Bronchial epithelial cell (primary cell): ENCODE data around the gene ZSCAN5A. TPM values are rescaled to one million over a fixed set of nuclear protein-coding genes. Genes with fewer than 3 reads are reported as not detected.

Source experiments
- DNase-seq: peaks from one replicate; pipeline ENCODE4 v3.0.0-alpha.2; 2010; ENCODE audit warnings: low read depth
- FAIRE-seq: peaks from 2 replicates; lab custom pipeline; 2011; peaks lifted over from hg19 to GRCh38; lab: Jason Lieb, UNC
- H3K27me3 ChIP-seq: 2 replicates; pipeline ENCODE4 v1.5.1; 2011; ENCODE audit warnings: low read length; ENCODE audit not compliant: control insufficient read depth, insufficient read depth
- H3K36me3 ChIP-seq: 2 replicates; pipeline ENCODE4 v1.5.1; 2011; ENCODE audit warnings: low read length; ENCODE audit not compliant: control insufficient read depth, insufficient read depth
- H3K4me3 ChIP-seq: 2 replicates; pipeline ENCODE4 v1.5.1; 2011; ENCODE audit warnings: mild to moderate bottlenecking, low read depth, low read length, control low read depth
- total RNA-seq: library from RNA; depleted of rRNA; stranded (reverse); fragments of >200 nt; gene quantifications from 2 replicates; pipeline ENCODE4 v1.2.1, GENCODE V29; 2014
- TF ChIP-seq, protein P1 (sequence below): IDR thresholded peaks from 2 replicates; pipeline ENCODE4 v1.5.1; 2011; ENCODE audit warnings: mild to moderate bottlenecking, moderate library complexity, low read length, control low read depth, inconsistent platforms; ENCODE audit not compliant: insufficient read depth, severe bottlenecking

ZSCAN5A gene
- total RNA-seq, 1 donor from 2014 or later = 5.0 TPM

DNA sequence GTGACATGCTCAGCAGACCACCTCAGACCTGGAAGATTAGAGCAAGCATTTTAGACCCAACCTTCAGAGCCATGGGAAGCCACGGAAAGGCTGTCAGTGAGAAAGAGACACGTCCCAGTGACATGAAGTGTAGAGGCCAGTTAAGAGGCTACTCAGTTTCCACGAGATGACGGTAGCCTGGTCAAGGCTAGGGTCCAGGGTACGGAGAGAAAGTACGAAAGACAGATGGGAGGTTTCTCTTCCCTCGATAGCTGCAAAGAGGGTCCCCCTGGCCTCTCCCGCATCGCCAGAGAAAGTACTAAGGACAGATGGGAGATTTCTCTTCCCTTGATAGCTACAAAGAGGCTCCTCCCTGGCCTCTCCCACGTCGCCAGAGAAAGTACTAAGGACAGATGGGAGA, 8.6 kb downstream of the ZSCAN5A start:
- H3K27me3 ChIP-seq = no peaks in the 10 kb centered on the region
- TF ChIP-seq, protein P1, sequence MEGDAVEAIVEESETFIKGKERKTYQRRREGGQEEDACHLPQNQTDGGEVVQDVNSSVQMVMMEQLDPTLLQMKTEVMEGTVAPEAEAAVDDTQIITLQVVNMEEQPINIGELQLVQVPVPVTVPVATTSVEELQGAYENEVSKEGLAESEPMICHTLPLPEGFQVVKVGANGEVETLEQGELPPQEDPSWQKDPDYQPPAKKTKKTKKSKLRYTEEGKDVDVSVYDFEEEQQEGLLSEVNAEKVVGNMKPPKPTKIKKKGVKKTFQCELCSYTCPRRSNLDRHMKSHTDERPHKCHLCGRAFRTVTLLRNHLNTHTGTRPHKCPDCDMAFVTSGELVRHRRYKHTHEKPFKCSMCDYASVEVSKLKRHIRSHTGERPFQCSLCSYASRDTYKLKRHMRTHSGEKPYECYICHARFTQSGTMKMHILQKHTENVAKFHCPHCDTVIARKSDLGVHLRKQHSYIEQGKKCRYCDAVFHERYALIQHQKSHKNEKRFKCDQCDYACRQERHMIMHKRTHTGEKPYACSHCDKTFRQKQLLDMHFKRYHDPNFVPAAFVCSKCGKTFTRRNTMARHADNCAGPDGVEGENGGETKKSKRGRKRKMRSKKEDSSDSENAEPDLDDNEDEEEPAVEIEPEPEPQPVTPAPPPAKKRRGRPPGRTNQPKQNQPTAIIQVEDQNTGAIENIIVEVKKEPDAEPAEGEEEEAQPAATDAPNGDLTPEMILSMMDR = no peak
- DNase-seq (no peak), FAIRE-seq (no peak)
- no peak overlapping the region for H3K4me3 ChIP-seq
- peaks cover 2% of the 10 kb centered on the region for H3K36me3 ChIP-seq

DNA sequence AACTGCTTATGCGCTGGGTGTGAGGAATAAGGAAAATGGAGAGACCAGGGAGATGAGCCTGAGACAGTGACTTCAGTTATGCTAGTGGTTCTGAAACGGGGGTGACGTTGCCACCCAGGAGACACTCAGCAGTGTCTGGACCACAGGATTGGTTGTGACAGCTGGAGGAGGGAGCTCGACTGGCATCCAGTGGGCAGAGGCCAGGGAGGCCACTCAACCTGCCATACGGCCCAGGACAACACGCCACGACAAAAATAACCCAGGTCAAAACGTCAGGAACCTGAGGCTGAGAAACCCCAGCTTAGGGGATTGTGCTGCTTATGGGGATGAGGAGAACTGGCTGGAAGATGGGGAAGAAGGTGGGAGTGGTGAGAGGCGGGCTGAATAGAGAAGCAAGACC, 10.4 kb downstream of the ZSCAN5A start:
- no peak for FAIRE-seq
- Histone ChIP-seq H3K27me3 (no peaks in the 10 kb centered on the region), H3K4me3 (no peak overlapping the region), H3K36me3 (no peaks in the 10 kb centered on the region)
- TF ChIP-seq, protein P1 = no peak
- DNase-seq = no peak

DNA sequence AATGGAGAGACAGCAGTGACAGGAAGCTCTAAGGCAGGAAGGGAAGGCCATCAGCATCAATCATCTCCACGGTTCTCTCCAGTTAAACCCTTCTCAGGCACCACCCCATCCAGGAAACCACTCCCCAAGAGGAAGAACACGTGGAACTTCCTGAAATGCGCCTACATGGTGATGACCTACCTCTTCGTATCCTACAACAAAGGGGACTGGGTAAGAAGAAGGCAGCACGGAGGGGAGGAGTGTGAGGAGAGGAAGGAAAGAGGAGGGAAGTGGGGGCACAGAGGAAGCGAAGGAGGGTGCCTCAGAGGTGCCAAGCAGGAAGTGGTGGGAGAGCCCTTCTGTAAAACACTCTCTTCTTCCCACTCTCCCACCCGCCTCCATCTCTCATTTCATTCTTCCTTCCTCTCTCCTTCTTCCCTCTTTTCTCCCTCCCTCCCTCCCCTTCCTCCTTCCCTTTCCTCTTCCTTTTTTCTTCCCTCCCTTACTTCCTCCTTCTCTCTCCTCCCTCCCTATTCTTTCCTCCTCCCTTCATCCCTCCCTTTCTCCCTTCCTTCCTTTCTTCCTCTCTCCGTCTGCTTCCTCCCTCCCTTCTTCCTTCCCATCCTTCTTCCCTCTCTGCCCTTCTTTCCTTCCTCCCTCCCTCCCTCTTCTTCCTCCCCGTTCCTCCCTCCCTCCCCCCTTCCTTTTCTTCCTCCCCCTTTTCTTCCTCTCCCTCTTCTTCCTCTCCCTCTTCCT, 12.6 kb downstream of the ZSCAN5A start:
- no peak for DNase-seq
- TF ChIP-seq, protein P1 = no peak
- H3K36me3 ChIP-seq = no peaks in the 10 kb centered on the region
- no peaks in the 10 kb centered on the region for H3K27me3 ChIP-seq
- H3K4me3 ChIP-seq = no peak overlapping the region
- FAIRE-seq = peak; percentile 18

DNA sequence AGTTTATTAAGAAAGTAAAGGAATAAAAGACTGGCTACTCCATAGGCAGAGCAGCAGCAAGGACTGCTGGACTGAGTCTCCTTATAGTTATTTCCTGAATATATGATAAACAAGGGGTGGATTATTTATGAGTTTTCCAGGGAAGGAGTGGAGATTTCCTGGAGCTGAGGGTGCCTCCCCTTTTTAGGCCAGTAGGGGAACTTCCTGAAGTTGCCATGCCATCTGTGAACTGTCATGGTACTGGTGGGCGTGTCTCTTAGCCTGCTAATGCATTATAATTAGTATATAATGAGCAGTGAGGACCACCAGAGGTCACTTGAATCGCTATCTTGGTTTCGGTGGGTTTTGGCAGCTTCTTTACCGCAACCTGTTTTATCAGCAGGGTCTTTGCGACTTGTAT, 13.5 kb downstream of the ZSCAN5A start:
- no peak for DNase-seq
- Histone ChIP-seq H3K27me3 (no peaks in the 10 kb centered on the region), H3K36me3 (no peaks in the 10 kb centered on the region), H3K4me3 (no peak overlapping the region)
- TF ChIP-seq, protein P1 = no peak
- FAIRE-seq = no peak

DNA sequence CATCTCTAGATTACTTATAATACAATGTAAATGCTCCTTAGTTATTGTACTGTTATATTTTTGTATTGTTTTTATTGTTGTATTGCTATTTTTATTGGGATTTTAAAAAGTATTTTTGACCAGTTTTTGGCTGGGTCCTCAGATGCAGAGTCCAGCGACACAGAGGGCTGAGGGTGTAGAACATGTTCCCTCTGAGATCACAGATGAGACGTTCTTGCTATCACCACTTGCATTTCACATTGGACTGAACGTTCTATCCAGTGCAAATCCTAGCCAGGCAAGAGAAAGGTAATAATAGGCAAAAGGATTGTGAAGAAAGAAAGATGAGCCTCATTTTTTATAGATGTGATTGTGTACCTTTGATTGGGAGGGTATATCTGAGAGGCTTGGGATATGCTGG, 15.0 kb downstream of the ZSCAN5A start:
- Histone ChIP-seq H3K4me3 (no peak overlapping the region), H3K36me3 (no peaks in the 10 kb centered on the region), H3K27me3 (no peaks in the 10 kb centered on the region)
- TF ChIP-seq, protein P1 = no peak
- no peak for FAIRE-seq
- DNase-seq = no peak

DNA sequence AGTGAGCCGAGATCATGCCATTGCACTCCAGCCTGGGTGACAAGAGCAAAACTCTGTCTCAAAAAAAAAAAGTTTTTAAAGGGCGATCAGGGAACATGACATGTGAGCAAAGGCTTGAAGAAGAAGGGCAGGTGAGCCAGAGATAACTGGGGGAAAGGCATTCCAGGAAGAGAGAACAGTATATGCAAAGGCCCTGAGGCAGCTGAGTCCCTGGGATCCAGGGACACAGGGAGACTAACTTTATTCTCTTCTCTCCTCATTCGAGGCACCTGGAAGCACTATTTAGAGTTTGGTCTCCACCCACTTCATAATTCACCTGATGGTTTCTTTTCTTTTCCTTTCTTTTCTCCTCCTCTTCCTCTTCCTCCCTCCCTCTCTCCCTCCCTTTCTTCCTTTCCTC, 17.6 kb downstream of the ZSCAN5A start:
- TF ChIP-seq, protein P1 = no peak
- DNase-seq (no peak), FAIRE-seq (no peak)
- Histone ChIP-seq H3K27me3 (no peaks in the 10 kb centered on the region), H3K36me3 (no peaks in the 10 kb centered on the region), H3K4me3 (no peak overlapping the region)
